Fibroblast of the conjunctiva (primary cell): ENCODE measurements around the gene ACP5.
A peak's percentile ranks its signal among the peaks of the same experiment; 100 is the strongest.
"Not testable (repeated sequence)": the region's sequence is repeated elsewhere in the genome, so short reads cannot be mapped to it uniquely, and the experiment has no call there.

Source experiments
- DNase-seq: peaks from one replicate; pipeline ENCODE4 v3.0.0-alpha.2; 2010; ENCODE audit warnings: low read depth

ACP5 gene

GRCh38 chr19:11577451-11578257, at the start of gene ACP5:
Gene ACP5 (minus strand): TSS chr19:11577645. CDS start chr19:11577317, 328 bp downstream.
- no peak for DNase-seq

GRCh38 chr19:11626252-11626651, 48.8 kb upstream of the ACP5 start:
- no peak for DNase-seq

- DNase-seq, result no peak
Observed at GRCh38 chr19:11624069-11624463, 46.6 kb upstream of the ACP5 start.

- not testable (repeated sequence) for DNase-seq
Observed at GRCh38 chr19:11622401-11622800, 45.0 kb upstream of the ACP5 start.

GRCh38 chr19:11620553-11620952, 43.1 kb upstream of the ACP5 start:
- no peak for DNase-seq

GRCh38 chr19:11617180-11618062, 40.0 kb upstream of the ACP5 start:
- no peak for DNase-seq

GRCh38 chr19:11612816-11613511, 35.5 kb upstream of the ACP5 start:
- no peak for DNase-seq

GRCh38 chr19:11611730-11612129, 34.3 kb upstream of the ACP5 start:
- DNase-seq, result no peak

- DNase-seq, result no peak
Observed at GRCh38 chr19:11606484-11606883, 29.0 kb upstream of the ACP5 start.

GRCh38 chr19:11599704-11600103, 22.3 kb upstream of the ACP5 start:
- DNase-seq, result not testable (repeated sequence)

GRCh38 chr19:11598746-11599145, 21.3 kb upstream of the ACP5 start:
- no peak for DNase-seq

GRCh38 chr19:11598103-11598483, 20.6 kb upstream of the ACP5 start:
- DNase-seq, result no peak

GRCh38 chr19:11597202-11598102, 20.0 kb upstream of the ACP5 start, which contains the start of gene ZNF627:
Gene ZNF627 (plus strand): TSS chr19:11597483. CDS start chr19:11597628, 145 bp downstream.
- peak; percentile 96 for DNase-seq

GRCh38 chr19:11596156-11596555, 18.7 kb upstream of the ACP5 start:
- DNase-seq, result no peak

- no peak for DNase-seq
Observed at GRCh38 chr19:11594084-11594483, 16.6 kb upstream of the ACP5 start.

GRCh38 chr19:11587975-11588631, 10.7 kb upstream of the ACP5 start:
- no peak for DNase-seq

GRCh38 chr19:11587302-11587974, 10.0 kb upstream of the ACP5 start:
- DNase-seq, result peak; percentile 53

GRCh38 chr19:11586331-11586730, 8.9 kb upstream of the ACP5 start:
- DNase-seq, result no peak

GRCh38 chr19:11581740-11582139, 4.3 kb upstream of the ACP5 start:
- no peak for DNase-seq

GRCh38 chr19:11580116-11580515, 2.7 kb upstream of the ACP5 start:
- no peak for DNase-seq
